OCI-LY1 (cell line): ENCODE data around the gene TMPRSS11D.

Experiments
- H2AFZ ChIP-seq: fragments of 200-600 bp; sonication (generic), shearing (Covaris generic); 2 replicates; pipeline ENCODE4 v1.6.0; 2014; ENCODE audit warnings: antibody characterized with exemption, mild to moderate bottlenecking, low read length
- H3F3A ChIP-seq: fragments of 200-600 bp; sonication (generic), shearing (Covaris generic); 2 replicates; pipeline ENCODE4 v1.6.0; 2014; ENCODE audit warnings: mild to moderate bottlenecking, antibody characterized with exemption, low read length, moderate library complexity; ENCODE audit not compliant: insufficient read depth
- H3K27ac ChIP-seq: fragments of 200-600 bp; sonication (generic); 2 replicates; pipeline ENCODE4 v1.5.1; 2014; ENCODE audit warnings: low read length, mixed run types, mild to moderate bottlenecking, low read depth; ENCODE audit not compliant: poor library complexity, severe bottlenecking
- H3K27me3 ChIP-seq: fragments of 200-600 bp; sonication (generic); 2 replicates; pipeline ENCODE4 v1.6.0; 2014; ENCODE audit warnings: antibody characterized with exemption, mild to moderate bottlenecking, low read length, moderate library complexity; ENCODE audit not compliant: insufficient read depth
- H3K36me3 ChIP-seq: fragments of 200-600 bp; sonication (generic); 2 replicates; pipeline ENCODE4 v1.6.1; 2014; ENCODE audit warnings: mild to moderate bottlenecking, antibody characterized with exemption, low read length, moderate library complexity, mixed read lengths; ENCODE audit not compliant: insufficient read depth
- H3K4me1 ChIP-seq: fragments of 200-600 bp; sonication (generic); 2 replicates; pipeline ENCODE4 v1.5.1; 2014; ENCODE audit warnings: mild to moderate bottlenecking, low read length, moderate library complexity; ENCODE audit not compliant: insufficient read depth, severe bottlenecking
- H3K4me2 ChIP-seq: fragments of 200-600 bp; sonication (generic), shearing (Covaris generic); 2 replicates; pipeline ENCODE4 v1.6.1; 2014; ENCODE audit warnings: low read length
- H3K4me3 ChIP-seq: fragments of 200-600 bp; sonication (generic); 2 replicates; pipeline ENCODE4 v1.5.1; 2014; ENCODE audit warnings: low read length, low read depth, mild to moderate bottlenecking, mixed read lengths; ENCODE audit not compliant: poor library complexity, severe bottlenecking
- H3K79me2 ChIP-seq: fragments of 200-600 bp; shearing (Covaris generic); 2 replicates; pipeline ENCODE4 v1.6.1; 2016; ENCODE audit warnings: mixed run types, low read length, mixed read lengths; ENCODE audit not compliant: insufficient read depth
- H3K9ac ChIP-seq: fragments of 200-600 bp; sonication (generic), shearing (Covaris generic); 2 replicates; pipeline ENCODE4 v1.6.1; 2014; ENCODE audit warnings: mild to moderate bottlenecking, low read length, mixed read lengths
- H3K9me2 ChIP-seq: fragments of 200-600 bp; sonication (generic), shearing (Covaris generic); 2 replicates; pipeline ENCODE4 v1.6.1; 2014; ENCODE audit warnings: low read depth, mild to moderate bottlenecking, low read length, mixed read lengths
- H3K9me3 ChIP-seq: fragments of 200-600 bp; shearing (Covaris generic); 2 replicates; pipeline ENCODE4 v1.6.1; 2014; ENCODE audit warnings: low read length, mixed read lengths
- H4K20me1 ChIP-seq: fragments of 200-600 bp; sonication (generic), shearing (Covaris generic); 2 replicates; pipeline ENCODE4 v1.6.0; 2016; ENCODE audit warnings: mild to moderate bottlenecking, low read length; ENCODE audit not compliant: insufficient read depth
- CTCF ChIP-seq: fragments of 200-600 bp; sonication (generic), shearing (Covaris generic); IDR thresholded peaks from 2 replicates; pipeline ENCODE4 v1.5.1; 2017; ENCODE audit warnings: mild to moderate bottlenecking, antibody characterized with exemption, low read length, moderate library complexity, mixed read lengths
- EZH2 ChIP-seq: fragments of 200-600 bp; sonication (generic), shearing (Covaris generic); IDR thresholded peaks from 2 replicates; pipeline ENCODE4 v1.8.0; 2017; ENCODE audit warnings: borderline replicate concordance, mixed run types, mild to moderate bottlenecking, antibody characterized with exemption, low read length, moderate library complexity, mixed read lengths

The TMPRSS11D gene

GRCh38 chr4:67896421-67897065, 12.7 kb upstream of the TMPRSS11D start:
- Histone ChIP-seq H3K27ac (no peak overlapping the region), H3K4me2 (no peak overlapping the region), H3K27me3 (no peaks in the 10 kb centered on the region), H3K9me3 (no peaks in the 10 kb centered on the region), H3K9me2 (no peaks in the 10 kb centered on the region), H3K4me3 (no peak overlapping the region), H3K4me1 (no peaks in the 10 kb centered on the region), H4K20me1 (no peaks in the 10 kb centered on the region), H3K9ac (no peak overlapping the region), H3K79me2 (no peaks in the 10 kb centered on the region), H3K36me3 (no peaks in the 10 kb centered on the region), H2AFZ (no peak overlapping the region), H3F3A (no peaks in the 10 kb centered on the region)
- TF ChIP-seq CTCF (no peak), EZH2 (no peak)

GRCh38 chr4:67894659-67895058, 10.9 kb upstream of the TMPRSS11D start:
- H2AFZ ChIP-seq: no peak overlapping the region
- no peaks in the 10 kb centered on the region for H3K79me2 ChIP-seq
- H3K4me3 ChIP-seq: no peak overlapping the region
- no peaks in the 10 kb centered on the region for H3F3A ChIP-seq
- TF ChIP-seq CTCF (no peak), EZH2 (no peak)
- no peaks in the 10 kb centered on the region for H3K9me2 ChIP-seq
- H3K4me1 ChIP-seq: no peaks in the 10 kb centered on the region
- H4K20me1 ChIP-seq: no peaks in the 10 kb centered on the region
- no peaks in the 10 kb centered on the region for H3K27me3 ChIP-seq
- H3K9ac ChIP-seq: no peak overlapping the region
- H3K36me3 ChIP-seq: no peaks in the 10 kb centered on the region
- no peak overlapping the region for H3K4me2 ChIP-seq
- no peak overlapping the region for H3K27ac ChIP-seq
- H3K9me3 ChIP-seq: no peaks in the 10 kb centered on the region

GRCh38 chr4:67892905-67893304, 9.1 kb upstream of the TMPRSS11D start:
- Histone ChIP-seq H4K20me1 (no peaks in the 10 kb centered on the region), H3K4me3 (no peak overlapping the region), H3K36me3 (no peaks in the 10 kb centered on the region), H3K9me3 (no peaks in the 10 kb centered on the region), H3K79me2 (no peaks in the 10 kb centered on the region), H3K27me3 (no peaks in the 10 kb centered on the region), H3K4me1 (no peaks in the 10 kb centered on the region), H3K9me2 (no peaks in the 10 kb centered on the region), H3K27ac (no peak overlapping the region), H3F3A (no peaks in the 10 kb centered on the region), H3K4me2 (no peak overlapping the region), H3K9ac (no peak overlapping the region), H2AFZ (no peak overlapping the region)
- no peak for TF ChIP-seq CTCF
- TF ChIP-seq EZH2: no peak
